ENCODE measurements around the gene RENBP.

RENBP gene

DNA sequence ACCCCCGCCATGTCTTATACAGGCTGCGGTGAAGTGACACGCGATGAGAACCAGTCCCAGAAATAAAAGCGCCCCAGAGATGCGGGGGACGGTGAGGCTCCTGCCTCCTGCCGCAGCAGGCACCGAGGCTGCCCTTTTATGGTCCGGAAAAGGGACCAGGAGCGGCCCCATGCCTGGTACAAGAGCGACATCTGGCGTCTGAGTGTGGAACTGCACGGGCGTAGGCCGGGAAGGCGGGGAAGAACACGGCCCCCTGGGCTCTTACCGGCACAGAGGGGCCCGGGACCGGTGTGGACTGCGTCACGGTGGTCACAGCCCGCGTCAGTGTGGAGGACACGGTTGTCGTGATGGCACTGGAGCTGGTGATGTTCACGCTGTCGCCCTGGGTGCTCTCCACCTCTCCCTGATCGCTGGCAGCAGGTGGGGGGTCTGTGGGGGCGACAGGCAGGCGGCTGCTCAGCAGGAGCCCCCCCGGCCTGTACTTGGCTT, 8.9 kb upstream of the RENBP start:
- peak; percentile 55 for DNase-seq

DNA sequence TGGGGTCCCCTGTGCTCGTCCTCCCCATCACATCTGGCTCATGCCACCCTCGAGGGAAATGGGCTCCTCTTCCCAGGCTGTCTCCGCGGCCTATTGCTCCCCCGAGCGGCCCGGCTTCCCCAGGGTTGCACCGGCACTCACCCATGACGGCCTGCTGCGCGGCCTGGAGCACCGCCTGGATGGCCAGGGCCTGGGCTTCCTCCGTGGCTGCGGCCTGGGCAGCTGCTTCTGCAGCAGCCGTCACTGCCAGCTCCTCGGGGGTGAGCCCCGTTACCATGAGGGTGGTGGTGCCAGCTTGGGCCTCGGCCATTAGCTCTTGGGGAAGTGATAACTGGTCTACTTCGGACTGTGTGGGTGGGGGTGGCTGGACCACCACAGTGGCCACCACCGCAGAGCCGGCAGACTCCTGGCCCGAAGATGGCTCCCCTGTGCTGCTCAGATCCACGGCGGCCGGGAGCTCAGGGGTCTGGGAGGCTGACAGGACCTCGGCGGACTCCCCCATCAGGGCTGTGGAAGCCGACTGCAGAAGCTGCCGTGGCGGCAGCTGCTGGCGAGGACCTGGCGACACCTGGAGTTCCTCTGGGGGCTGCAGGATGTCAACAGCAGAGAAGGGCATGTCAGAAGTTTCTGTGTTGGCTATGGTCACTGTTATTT, 8.1 kb upstream of the RENBP start:
- no peak for DNase-seq

DNA sequence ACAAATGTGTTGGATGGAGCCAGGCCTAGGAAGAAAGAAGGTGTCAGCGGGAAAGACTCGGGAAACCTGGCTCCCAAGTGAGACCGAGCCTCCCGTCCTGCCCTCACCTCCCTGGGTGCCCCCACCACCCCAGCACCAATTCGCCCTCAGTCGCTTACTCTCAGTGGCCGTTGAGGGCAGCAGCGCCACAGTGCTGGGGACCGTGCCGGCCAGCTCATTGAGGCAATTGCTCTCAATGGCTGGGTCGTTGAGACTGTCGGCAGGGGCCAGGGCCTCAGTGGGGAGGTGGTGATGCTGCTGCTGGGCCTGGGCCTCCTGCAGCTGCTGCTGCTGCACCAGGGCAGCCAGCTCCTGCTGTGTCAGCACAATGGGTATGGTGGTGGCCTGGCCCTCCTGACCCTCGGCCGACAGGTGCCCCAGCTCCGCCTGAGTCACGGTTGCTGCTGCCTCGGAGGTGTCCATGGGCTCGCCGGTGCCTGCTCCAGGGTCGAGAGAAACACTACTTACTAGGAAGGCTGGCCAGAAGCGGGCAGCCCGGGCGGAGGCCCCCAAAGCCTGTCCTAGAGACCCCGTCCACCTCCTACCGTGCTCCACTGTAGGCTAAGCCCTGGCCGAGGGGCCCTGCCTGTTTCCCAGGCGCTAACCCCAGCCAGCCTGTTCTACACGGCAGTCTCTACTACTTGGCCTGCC, 7.4 kb upstream of the RENBP start:
- no peak for DNase-seq

DNA sequence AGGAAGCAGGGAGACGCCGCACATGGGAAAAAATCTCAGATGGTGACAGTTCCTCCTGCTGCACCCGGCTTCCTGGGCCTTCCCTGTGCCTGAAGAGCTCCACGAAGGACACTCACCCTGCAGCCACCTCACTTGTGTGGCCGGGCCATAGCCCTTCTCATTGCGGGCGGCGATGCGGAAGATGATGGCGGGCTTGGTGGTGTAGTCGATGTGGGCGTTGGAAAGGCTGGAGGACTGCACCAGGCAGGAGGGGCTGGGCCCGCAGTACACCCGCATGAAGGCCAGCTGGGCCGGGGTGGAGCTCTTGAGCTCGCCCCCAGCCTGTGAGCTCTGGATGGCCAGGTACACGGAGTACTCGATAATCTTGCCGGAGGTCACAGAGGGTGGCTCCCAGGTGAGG, 5.7 kb upstream of the RENBP start:
- no peak for DNase-seq

DNA sequence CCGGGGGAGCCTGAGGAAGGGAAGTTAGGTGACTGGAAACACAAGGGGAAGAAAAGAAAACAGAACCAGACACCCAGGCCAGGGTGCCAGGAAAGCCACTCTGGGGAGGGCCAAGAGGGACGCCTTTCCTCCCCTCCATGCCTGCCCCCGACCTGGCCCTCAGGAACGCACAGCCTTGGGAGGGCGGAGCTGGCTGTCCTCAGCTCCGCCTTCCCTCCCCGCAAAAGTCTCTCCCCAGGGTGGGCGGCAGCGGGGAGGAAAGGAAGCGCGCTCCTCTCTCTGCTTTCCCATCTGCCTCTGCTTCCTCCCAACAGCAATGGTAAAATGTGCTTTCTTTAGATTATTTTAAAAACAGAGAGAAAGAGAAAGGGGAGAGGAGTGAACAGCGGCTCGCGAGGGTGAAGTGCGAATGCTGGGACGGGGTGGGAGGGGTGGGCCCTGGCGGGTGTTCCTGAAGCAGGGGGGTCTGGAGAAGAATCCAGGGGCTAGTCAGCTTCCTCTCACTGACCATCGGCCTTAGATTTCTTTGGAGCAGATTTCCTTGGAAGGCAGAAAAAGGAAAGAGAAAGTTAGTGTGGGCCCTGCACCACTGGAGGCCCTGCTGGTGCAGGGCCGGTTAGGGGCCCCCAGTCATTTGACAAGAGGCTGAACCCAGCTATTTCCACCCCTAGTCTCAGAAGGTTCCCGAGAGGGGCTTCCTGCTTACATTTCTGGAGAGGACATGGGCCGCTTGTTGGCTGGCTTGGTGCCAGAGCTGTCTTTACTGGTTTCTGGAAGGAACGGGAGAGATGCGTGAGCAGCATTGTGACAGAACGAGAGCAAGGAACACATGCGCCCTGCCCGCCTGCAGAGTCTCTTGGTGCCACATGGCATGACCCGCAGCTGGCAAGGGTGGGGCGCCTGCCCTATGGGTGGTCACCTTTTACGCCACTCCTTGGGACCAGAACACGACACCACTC, 4.7 kb upstream of the RENBP start:
- no peak for DNase-seq

DNA sequence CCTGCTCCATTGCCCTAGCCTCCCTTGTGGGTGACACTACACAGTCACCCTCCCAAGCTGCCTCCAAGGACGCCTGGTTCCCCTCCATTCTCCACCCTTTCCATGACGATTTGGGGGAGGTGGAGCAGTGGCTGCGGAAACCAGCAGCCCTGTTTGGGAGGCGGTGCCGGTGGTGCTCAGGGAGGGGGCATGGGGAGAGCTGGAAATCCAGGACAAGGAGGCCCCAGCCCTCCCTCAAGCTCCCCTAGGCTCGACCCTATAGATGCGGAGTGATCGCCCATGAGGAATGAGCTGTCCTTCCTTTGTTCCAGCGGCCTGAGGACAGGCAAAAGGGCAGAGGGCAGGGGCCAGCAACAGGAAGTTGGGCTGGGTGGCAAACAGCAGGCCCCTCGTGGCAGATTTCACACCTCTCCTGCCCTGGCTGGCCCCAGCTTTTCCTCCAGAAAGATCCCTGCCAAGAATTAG, 3.6 kb upstream of the RENBP start:
- DNase-seq: no peak

DNA sequence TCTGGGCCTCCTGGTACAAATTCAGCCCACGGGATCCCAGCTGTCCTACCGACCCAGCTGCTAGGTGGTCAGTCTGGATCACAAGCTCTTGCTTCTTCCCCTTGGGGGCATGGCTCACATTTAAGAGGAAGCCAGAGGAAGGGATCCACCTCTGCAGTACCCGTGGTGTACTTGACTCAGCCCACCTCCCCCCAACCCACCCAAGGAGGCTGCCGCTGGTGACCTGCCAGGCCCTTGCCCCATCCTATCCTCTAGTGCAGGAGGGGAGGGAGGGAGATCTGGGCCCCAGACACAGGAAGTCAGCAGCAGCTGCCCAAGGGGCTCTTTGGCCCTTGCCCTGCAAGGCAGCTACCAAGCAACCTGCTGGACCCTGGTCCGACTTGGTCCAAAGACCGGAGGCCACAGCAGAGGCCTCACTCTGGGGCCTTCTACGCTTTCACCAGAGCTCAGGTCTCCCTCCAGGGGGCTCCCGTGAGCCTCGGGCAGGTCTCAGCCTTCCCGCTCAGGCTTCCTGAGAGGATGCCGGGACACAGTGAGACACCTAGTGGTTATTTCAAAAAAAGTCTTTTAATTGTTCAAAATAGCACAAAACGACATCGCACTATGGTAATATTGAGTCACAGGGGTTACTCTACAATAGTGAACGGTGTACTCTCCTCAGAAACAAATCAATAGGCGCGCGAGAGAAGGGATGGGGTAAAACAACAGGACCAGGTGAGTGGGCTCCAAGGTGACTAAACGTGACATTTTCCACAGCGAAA, 2.7 kb upstream of the RENBP start:
- peak; percentile 47 for DNase-seq

DNA sequence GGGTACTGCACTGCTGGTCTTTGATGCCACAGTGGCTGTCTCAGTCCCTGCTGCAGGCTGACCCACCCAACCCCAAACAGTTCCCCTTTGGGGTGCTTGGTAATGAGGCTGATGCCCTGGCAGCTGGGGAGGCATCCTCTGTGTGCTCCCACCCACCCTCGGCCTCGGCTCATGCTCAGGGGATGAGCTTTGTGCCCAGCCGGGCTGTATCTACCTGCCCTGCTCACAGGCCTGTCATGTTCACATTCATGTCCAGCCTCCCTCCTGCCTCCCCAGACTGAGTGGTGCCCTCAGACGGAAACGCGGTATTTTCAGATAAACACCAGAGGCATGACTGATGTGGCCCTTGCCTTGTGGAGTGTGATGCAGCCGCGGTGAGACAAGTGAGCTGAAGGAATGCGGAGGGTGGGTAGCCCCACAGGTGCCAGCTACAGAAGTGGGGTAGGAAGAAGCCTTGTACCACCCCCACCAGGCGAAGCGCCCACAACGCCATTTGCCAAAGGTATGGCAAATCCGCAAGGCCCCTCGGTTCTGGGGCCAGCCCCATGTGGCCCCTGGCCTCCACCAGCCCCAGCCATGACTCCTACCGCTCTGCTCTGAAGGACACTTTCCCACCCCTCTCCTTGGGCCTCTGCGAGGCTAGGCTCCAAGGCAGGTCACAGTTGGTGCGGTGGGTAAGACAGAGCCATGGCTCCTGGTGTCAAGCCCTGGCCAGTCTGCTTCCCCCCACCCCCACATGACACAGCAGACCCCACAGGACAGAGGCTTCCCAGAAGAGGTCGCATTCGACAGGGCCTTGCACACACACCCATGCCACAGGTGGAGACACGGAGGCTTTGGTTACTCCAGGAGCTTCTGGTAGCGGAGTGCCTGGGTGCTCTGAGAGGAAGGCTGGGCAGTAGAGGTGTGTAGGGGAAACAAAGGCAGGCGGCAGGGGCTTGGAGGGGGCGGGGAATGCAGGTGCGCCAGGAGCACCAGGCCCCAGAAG, 1.8 kb upstream of the RENBP start:
- no peak for DNase-seq

DNA sequence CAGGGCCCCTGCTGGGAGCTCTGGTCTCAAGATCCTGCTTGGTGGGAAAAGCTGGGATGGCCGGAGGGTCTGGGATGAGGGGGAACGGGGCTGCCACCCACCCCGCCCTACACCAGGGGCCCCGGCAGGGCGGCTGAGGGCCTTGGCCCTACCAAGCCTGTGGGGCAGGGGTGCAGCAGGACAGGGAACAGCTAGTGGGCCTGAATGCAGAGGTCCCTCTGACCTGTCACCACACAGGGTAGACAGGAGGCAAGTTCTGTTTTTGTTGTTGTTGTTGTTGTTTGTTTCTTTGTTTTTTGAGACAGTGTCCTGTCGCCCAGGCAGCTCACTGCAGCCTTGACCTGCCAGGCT, 332 bp upstream of the RENBP start:
- no peak for DNase-seq

DNA sequence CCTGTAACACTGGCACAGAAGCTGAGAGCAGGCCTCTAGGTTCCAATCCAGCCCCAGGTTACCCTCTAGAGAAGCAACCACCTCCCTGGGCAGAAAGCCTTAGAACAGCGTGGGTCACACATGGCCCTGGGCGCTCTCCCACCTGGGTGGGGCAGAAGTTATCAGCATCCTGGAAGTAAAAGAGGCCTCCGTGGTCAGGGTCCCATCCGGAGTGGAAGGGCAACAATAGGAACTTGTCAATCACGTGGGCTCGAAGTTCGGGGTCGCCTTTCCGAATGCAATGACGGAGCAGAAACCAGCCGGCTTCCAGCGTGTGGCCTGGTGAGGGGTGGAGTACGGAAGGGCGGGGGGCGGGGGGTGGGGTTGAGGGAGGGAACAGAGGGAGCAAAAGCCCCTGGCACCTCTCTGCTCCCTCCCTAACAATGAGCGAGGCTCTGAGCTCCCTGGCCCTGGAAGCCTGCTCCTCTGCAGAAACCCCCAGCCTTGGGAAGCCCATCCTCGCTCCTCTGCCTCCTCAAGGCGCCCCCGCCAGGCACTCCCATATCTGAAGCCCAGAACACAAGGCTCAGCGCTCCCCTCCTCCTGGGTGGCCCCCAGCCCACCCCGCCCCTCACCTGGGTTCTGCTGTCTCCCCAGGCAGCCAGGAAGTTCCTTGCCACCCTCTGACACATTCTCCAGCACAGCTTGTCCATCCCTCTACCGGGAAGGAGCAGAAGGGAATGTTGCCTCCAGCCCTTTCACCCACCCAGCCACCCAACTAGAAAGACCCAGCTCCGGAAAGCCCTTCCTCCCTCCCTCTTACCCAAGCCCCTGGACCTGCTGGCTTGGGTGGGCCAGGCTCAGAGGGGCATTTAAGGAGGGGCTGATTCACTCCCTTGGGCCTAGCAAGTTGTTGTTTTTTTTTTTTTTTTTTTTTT, 2.8 kb downstream of the RENBP start:
- no peak for DNase-seq

DNA sequence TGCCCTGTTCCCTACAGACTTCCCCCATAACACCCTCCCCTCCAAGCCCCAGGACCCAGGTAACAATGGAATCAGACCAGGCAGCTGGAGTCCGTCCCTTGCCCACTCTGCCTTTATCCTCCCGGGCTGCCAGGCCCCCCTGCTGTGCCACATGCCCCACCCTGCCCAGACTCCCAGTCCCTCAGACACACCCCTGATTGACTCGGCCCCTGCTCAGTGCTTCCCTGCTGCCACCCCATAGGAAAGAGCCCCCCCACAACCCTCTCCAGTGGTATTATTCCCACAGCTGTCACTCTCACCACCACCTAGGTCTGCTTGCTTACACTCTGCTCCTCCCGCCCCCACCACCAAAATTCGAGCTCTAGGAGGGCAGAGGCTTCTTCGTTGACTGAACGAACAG, 4.9 kb downstream of the RENBP start:
- no peak for DNase-seq

DNA sequence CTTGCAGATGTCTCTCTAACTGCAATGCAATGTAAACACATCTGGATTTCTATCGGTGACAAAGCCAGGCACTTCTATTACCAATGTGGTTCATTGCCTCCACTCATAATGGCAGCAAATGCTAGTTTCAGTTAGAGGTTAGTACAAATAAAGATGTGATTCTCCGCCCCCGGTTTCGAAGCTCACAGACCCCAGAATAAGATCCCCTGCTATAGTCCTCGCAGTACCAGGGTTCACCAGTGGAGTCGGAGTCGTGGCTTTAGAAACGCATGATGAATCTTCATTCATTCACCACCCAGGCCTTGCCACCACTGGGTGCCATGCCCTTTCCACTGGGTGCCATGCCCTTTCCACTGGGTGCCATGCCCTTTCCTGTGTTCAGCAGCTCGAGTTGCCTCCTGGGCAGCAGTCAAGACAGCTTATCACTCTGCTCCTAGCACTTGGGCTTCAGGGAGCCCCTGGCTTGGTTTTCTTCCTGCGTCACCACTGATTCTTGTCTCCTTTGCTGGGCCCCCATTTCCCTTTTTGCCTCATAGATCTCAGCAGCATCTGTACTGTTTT, 6.1 kb downstream of the RENBP start:
- no peak for DNase-seq

DNA sequence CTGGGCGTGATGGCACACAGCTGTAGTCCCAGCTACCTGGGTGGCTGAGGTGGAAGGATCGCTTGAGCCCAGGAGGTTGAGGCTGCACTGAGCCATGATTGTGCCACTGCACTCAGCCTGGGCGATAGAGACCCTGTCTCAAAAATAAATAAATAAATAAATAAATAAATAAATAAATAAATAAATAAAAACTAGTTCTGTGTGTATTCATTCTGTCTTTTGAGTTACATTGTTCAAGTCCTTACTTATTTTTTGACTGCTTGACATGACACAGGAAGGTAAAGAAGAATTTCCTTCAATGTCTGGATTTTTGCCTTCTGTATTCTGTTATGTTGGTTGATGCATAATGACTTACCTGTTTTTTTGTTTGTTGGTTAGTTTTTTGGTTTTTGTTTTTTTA, 7.4 kb downstream of the RENBP start:
- no peak for DNase-seq

DNA sequence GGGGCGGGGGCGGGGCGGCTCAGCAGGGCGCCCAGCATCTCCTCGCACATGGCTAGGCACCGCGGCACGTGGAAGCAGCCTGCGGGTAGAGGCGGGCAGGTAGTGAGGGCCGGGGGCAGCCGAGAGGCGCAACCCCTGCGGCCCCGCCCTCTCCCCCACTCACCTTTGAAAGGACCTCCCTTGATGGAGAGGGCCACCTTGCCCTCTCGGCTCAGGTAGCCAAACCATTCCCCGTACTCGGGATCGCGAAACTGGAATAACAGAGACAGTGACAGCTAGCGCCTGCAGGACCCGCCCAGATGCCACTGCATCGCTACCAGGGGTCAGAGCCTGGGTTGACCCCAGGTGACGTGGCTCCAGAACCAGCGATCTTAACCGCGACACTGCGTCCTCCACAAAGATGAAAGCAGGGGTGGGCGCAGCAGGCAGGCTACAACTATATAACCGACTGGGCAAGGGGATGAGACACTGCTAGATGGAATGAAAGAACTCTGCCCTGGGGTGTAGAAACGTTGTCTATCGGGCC, 9.1 kb downstream of the RENBP start:
- DNase-seq: no peak

DNA sequence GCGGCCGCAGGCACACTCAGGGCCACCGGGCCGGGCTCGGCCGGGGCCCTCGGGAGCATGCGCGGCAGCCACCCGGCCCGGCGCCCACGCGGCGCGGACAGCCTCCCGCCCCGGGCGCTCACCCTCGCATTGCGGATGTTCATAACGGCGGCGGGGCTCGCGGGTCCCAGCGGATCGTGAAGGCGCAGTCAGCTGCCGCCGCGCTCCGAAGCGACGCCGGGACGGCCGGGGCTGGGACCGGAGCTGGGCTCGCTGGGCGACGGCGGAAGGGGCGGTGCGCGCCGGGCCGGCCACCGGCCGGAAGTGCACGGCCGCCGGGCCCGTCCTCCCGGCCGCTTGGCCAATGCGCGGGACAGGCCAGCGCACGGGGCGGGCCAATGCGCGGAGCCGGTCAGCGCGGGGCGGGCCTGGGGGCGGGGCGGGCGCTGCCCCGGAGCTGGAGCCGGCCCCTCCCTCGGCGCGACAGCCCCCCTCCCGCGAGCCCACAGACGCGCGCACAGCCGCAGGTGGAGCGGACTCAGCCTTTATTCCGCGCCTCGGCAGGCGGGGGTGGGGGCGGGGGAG, 9.6 kb downstream of the RENBP start, which contains the start of gene NAA10:
Gene NAA10 (minus strand): TSS at position 276 of the 564 bp plus-strand sequence. CDS start 133 bp downstream, at position 143.
- DNase-seq: peak; percentile 72

DNA sequence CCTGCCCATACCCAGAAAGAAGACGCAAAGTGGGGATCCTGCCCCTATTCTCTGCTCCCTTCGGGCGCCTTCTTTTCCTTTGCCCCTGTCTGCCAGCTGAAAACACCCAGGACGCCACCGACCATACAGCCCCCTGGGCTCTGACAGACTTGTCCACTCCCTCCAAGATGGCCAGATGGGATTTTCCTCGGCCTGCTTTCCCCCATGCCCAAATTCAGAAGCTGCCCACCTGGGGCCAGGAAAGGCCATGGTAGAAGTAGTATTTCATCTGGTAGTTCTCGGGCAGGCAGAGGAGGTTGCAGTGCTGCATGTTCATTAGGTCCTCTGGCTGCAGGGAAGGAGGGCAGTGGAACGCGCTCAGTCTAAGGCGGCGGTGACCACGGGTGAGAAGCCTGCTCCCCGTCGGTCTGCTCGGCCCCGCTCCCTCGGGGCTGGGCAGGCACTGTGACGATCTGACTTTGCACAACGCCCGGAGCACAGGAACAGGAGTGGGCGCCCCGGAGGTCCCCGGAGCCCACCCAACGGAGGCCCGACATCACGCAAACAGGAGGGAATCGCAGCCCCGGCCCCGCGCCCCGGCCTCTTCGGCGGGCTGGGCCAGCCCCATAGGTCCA, 10.2 kb downstream of the RENBP start:
- DNase-seq: no peak

DNA sequence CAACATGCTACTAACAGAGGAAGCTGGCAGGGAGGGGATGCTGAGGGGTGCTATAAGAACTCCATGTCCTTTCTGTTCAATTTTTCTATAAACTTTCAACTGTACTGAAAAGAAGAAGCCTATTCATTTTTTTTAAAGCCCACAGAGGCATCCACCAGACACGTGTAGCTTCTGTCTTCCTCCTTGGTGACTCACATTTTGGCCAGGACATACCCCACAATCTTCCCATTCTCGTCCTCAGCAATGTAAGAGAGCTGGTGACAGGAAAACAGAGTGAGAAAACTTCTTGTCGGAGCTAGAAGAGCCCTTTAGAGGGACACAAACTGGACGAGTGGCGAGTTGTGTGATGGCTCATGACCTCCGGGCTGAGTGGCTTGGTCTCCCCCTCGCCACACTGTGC, 10.7 kb downstream of the RENBP start:
- DNase-seq: no peak

DNA sequence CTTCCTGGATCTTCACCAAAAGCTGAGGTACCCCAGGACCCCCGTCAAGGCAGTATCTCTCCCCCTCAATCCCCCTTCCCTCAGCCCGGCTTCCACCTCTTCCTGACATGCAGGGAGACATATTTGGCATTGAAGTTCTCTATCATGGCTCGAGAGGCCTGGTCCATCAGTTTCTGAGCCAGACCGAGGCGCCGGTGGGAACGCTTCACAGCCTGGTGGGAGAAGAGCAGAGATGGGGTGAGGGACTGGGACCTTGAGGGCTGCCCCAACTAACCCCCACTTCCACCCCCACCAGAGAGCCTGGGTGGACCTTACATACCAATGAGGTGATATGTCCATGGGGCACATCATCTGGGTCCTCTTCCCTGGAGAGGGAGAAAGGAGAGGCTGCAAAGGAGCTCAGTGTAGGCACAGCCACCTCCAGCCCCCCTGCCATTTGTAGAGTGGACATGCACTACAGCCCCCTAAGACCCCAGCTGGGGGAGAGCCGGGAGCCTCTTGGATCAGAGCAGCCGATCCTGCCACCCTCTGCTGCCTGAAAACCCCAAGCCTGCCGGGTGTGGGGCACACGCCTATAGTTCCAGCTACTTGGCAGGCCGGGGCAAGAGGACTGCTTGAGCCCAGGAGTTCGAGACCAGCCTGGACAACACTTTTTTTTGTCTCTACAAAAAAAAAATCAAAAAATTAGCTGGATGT, 12.1 kb downstream of the RENBP start:
- DNase-seq: no peak
